PFSK-1 (cell line): ENCODE results near the gene ANAPC13.

Source experiments
- POLR2AphosphoS5 ChIP-seq: IDR thresholded peaks from 2 replicates; pipeline ENCODE4 v1.6.1; 2012; ENCODE audit warnings: low read depth, mild to moderate bottlenecking, control low read depth, low read length, moderate library complexity
- REST ChIP-seq, 2 experiments: IDR thresholded peaks; 2 replicates each; pipeline versions ENCODE4 v1.6.1 to v1.8.0; 2011 to 2012; ENCODE audit warnings: low read depth in 2 of 2, low read length in 2 of 2, control low read depth in 1 of 2, inconsistent platforms in 1 of 2, mild to moderate bottlenecking in 1 of 2, moderate library complexity in 1 of 2; ENCODE audit not compliant: insufficient read depth in 1 of 2
- SIN3A ChIP-seq: IDR thresholded peaks from 2 replicates; pipeline ENCODE4 v1.6.1; 2012; ENCODE audit warnings: mild to moderate bottlenecking, low read length, moderate library complexity, borderline replicate concordance; ENCODE audit not compliant: insufficient read depth

- no peak for TF ChIP-seq POLR2AphosphoS5
- TF ChIP-seq REST (IDR thresholded peaks at IDR 0.05; ENCODE audit: insufficient read depth in 1 of 2, low read depth in 2 of 2, low read length in 2 of 2): no peak
- no peak for TF ChIP-seq SIN3A
Observed at GRCh38 chr3:134446800-134447199, 39.0 kb downstream of the ANAPC13 start.
